HG03045 (cell line): ENCODE data around the gene SLC26A1.

ENCODE experiments used
- ATAC-seq: cut with Tn5 transposase; IDR thresholded peaks from one replicate; pipeline ENCODE4 v1.9.1; 2021; ENCODE audit warnings: mild to moderate bottlenecking, moderate library complexity; ENCODE audit not compliant: unreplicated experiment

Gene SLC26A1

DNA sequence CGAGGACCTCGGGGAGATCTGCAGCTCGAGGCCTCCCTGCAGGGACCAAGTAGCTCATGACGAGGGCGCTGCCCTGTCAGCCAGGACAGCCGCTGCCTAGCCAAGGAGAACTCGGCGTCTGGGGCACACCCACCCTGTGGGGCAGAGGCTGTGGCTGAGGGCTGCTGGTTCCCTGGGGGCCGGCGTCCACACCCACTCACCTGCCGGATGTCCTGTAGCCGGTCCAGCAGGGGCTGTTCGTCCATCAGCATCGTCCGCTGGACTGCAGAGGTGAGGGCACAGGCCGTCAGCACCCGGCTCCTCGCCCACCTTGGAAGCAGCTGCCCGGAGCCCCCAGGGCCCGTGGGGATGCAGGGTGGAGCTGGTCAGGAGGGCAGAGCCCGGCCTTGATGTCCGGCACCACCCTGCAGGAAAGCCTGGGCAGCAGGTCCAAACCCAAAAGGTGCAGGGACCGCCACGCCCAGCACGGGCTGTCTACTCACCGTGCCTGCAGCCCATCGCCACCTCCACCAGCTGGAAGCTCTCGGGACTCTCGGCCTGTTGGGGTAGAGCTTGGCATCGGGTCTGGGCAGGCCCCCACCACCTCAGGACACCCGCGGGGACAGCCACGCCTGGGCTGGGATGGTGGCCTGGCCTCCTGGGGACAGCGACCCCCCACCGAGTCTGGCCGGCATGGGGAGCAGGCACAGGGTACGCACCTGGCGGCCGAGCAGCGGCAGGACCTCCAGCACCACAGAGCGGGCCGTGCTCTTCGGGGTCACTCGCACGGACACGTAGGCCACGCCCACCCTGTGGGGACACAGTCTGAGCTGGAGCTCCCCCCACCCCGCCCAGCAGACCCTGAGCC, 26.7 kb downstream of the SLC26A1 start:
- no peak for ATAC-seq

DNA sequence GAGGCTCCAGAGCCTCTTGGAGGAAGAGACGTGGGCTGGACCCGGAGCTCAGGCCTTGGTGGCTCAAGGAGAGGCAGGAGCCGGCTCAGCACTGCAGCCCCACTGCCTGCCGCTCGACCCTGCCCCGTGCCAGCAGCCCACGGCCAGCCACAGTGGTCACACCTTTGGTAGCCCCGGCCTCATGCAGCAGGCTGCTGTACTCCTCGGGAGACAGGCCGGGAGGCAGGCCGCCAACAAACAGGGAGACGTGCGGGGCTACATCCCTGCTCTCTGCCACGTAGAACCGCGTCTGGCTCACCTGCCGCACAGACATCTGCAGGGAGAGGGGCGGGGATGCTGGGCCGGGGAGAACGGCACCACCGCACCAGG, 27.5 kb downstream of the SLC26A1 start:
- ATAC-seq: no peak

DNA sequence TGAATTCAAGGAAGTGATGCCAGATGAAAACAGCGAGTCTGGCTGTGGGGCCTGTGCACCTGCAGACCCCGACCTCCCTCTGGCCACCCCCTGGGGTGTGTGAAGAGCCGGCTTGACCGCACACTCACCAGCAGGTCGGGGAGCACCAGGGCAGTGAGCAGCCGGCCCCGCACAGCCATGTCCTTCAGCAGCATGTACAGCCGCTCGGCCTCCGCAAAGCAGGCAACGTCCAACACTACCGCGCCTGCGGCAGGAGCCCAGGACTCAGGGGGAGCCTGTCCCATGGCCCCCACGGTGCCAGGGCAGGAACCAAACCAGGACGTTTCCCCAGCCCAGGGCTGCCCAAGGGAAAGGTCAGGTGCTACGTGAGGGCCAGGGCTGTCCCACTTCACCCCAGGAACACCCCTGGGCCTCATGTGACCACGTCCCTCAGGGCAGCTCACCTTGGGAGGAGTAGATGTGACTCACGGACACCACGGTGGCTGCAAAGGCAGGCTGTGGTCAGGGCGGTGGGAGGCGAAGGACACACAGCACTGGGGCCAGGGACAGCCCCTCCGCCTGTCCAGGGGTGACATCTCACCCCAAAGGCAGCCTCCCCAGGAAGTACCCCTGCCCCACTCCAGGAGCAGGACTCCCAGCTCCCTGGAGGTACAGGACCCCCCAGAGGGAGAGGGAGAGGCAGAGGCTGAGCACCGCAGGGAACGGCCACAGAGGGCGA, 28.0 kb downstream of the SLC26A1 start:
- ATAC-seq: no peak

DNA sequence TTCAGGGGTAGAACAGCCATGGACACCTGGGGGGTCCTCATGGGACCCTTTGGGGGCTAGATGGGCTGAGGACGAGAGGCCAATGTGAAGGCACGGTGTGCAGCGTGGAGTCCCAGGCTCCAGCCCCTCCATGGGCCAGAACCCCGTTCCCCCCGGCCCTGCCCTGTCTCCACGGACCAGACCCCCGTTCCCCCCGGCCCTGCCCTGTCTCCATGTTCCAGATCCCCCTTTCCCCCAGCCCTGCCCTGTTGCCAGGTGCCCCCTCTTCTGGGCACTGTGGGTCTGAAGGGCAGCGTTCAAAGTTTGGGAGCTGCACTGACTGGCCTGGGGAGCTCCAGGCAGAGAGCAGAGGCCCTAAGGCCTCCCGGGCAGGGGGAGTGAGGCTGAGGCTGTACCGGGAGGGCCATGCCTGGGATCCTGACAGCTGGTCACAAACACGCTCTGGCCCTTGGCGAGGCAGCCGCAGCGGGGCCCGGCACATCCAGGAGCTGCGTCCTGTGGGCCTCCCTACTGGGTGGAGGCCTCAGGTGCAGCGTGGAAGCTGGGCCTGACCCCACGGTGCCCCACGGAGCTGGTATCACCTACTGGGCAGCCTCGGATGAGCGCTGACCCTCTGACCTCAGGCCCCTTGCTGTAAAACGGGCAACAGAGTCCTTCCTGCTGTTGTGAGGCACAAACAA, 28.7 kb downstream of the SLC26A1 start:
- ATAC-seq: no peak

DNA sequence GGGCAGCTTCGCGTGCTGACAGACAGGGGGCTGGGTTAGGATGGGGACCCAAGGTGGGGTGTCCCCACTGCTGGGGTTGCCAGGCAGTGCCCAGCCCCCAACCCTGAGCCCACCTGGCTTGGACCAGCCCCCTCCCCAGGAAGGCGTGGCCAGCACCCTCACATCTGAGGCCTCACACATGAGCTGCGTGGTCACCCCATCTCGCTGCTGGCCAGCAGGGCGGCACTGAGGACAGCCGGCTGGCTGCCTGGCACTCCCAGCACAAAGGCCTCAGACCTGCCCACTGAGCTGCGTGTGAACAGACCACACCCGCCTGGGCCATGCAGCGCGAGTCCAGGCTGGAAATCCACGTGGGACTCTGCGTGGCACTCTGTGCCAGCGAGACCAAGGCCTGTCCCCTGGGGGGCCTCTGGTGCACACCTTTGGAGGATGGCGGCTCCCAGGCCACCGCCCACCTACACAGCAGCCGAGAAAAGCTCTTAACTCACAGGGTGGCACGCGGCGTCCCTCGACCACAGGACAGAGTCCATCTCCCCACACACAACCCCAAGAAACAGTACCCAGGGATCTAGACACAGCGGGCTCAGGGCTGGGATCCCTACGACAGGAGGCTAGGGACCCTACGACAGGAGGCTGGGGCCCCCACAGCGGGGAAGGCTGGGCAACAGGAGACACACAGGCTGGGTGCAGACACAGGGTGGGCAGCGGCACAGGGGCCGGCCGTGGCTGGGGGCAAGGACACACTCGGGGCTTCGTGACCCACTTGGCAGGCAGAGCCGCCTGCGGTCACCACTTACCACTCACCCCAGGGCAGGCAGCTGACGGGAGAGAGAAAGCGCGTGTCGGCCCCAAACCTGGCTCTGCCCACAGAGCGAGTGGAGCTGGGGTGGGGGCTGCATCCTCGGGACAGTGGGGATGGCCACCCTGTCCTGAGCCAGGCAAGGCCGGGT, 29.7 kb downstream of the SLC26A1 start:
- no peak for ATAC-seq

DNA sequence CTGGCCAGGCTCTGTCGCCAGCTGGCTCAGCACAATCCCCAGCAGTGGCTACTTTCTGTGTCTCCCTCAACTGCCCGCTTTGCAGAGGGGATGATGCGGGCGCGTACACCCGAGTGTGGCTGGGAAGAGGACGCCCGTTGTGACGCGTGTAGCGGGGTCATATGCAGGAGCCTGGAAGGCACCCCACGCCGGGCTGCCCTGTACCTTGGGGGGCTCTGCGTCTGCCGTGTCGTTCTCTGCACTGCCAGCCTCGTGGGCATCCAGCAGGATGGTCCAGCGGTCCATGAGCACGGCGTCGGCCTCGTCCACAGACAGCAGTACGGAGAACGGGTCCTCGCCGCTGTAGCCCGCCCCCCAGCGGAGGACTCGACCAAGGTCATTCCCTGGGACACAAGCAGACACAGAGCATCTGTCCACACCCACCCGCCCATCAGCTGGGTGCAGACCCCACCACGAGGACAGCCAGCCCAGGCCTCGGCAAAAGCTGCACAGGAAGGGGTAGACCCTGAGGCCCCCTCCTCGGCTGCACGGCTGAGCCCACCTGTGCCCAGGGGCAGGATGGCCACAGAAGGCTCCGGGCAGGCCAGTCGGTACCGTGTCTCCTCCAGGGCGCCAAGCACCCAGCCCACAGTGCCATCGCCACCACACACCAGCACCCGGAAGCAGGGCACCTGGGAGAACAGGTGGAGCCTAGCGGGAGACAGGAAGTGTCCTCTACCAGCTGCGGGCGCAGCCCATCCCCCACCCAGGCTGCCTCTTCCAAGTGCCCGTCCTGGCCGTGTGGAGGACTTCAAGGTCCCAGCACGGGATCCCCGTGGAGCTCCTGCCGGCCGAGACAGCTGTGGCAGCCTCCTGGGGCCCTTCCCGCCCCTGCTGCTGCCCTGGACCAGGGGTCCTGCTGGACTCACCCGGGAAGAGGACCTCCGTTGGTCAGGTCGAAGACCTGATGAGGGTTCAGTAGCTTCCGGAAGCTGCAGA, 30.7 kb downstream of the SLC26A1 start:
- no peak for ATAC-seq

DNA sequence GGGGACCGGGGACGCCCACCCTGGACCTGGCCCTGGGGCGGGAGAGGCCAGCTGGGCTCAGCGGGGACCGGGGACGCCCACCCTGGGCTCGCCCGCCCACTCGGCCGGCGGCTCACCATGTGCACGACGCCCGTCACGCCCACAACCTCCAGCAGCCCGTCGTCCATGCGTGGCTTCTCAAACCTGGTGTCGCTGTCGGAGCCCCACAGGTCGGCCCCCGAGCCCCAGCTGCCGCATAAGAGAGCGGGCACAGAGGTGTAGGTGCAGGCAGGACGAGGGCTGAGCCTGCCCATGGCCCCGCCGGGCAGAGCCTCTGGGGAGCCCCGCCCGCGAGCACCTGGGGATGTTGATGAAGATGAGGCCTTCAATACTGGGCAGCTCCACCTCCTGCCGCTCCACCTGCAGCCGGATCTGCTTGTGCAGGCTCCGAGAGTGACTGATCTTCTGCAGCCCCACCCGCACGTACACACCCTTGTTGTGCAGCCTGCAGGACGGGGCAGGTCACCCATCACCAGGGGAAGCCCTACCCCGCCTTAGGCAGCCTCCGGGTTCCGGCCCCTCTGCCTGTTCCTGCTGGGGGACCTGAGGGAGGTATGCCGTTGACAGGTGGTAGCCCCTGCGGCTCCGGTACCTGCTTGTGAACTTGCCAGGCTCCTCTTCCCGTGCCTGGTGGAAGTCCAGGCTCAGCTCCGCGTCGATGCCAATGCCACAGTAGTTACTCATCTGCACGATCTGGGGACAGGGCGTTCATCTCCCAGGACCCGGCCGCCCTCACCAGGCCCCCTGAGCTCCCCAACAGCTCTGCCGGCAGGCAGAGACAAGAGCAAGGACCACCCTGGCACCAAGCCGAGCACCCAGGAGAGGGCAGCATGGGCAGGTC, 31.6 kb downstream of the SLC26A1 start:
- no peak for ATAC-seq

DNA sequence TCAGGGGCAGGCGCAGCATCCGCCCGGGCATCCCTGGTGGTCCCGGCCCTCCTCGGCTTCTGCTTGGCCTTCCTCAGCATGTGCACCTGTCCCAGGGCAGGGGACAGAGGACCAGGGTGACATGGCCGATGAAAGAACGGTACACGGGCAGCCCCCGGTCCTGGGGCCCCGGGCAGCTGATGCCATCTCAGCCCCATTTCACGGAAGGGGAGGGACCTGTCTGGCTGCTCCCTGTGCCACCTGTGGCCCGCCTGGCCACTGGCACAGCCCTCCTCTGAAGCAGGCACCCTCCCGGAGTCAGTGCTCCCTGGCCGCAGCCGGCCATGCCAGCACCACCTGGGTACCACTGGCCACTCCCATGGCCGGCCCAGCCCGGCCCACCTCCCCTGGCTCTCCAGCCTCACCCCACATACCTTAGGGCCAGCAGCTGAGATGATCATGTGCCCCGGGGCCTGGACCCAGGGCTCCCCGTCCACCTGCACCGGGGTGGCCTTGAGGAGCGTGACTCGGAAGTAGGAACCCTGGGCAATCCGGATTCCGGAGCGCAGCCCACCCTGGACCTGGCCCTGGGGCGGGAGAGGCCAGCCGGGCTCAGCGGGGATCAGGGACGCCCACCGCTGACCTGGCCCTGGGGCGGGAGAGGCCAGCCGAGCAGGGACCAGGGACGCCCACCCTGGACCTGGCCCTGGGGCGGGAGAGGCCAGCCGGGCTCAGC, 32.4 kb downstream of the SLC26A1 start:
- ATAC-seq: no peak

DNA sequence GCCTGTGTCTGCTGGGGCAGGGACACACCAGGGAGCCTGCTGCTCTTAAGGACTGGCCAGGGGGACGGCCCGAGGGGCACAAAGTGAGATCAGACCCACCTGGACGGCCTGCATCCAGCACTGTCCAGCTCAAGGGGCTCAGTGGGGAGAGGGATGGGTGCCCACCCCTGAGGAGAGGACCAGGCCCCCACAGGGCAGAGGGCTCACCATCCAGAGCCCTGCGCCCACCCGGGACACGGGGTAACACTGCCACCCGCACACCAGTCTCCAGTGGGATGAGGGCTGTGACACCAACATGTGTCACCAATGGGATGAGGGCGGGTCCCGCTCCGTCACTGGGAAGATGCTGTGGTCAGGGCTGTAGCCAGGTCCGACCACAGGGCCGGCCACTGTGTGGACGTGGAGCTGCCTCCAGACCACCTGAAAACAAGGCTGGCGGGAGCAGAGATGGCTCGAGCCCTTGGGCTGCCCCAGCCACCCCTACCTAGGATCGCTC, 33.0 kb downstream of the SLC26A1 start:
- ATAC-seq: no peak

DNA sequence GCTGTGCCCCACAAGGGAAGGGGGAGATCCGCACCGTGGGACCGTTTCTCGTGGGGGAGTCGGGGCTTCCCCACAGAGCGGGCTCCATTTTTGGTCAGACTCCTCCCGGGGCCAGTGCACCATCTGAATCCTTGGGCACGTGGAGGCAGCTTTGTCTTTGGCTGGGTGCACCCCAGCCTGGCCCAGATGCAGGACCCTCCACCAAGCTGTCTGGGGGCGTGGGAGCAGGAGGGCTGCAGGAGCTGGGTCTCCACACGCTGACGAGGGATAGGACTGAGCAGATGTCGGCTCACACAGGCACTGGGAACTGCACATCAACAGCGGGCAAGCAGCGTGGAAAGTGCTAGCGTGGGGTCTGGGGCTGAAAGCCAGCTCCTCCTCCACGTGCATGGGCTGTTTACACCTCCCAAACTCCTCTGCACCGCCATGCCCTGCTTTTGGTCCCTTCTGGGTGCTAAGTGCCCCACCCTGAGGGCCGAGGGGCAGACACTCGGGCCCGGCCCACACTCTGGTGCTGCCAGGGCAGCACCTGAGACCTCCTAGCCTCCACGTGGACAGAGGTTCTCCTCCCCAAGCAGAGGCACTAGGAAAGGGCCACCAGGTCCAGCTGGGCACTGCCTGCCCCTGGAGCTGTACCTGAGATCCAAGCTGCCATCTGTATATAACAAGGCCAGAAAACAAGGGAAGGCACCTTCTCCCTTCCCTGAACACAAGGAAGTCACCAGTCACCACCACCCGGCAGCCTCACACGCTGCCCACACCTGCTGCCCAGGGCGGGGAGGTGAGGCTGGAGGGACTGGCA, 33.7 kb downstream of the SLC26A1 start:
- ATAC-seq: no peak

DNA sequence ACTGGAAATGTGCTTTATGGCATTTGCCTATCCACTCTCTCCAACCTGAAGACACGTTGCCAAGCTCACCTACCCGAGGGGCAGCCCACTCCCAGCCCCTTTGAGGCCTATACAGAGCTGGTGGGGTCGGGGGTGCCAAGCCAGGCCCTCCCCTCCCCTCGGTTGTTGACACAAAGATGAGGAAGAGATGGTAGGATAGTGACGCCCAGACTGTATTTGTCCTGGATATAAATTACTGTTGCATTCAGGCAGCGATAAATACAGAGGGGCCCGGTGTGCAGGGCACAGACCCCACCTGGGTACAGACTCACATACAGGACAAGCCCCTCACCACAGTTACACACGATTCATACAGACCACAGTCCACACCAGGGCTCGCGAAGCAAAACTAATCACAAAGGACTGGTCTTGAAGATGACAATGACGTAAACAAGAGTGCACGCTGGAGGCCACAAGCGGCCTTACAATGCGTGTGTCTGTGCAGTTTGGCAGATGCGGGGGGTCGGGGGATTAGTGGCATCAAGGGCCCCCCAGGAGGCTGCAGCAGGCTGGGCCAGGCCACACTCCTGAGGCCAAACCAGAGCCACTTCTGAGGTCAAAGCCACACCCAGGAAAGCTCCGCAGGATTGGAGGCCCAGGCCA, 34.4 kb downstream of the SLC26A1 start:
- no peak for ATAC-seq

DNA sequence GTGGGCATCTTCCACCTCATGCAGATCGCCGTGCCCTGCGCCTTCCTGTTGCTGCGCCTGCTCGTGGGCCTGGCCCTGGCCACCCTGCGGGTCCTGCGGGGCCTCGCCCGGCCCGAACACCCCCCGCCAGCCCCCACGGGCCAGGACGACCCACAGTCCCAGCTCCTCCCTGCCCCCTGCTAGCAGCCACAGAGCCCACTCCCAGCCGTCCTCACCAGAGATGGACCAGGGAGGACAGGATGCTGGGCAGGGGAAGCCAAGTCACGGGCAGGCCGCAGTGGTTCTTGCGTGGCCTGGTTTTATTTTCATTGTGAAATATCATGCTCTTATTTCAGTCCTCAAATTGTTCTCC, 34.9 kb downstream of the SLC26A1 start:
- no peak for ATAC-seq

DNA sequence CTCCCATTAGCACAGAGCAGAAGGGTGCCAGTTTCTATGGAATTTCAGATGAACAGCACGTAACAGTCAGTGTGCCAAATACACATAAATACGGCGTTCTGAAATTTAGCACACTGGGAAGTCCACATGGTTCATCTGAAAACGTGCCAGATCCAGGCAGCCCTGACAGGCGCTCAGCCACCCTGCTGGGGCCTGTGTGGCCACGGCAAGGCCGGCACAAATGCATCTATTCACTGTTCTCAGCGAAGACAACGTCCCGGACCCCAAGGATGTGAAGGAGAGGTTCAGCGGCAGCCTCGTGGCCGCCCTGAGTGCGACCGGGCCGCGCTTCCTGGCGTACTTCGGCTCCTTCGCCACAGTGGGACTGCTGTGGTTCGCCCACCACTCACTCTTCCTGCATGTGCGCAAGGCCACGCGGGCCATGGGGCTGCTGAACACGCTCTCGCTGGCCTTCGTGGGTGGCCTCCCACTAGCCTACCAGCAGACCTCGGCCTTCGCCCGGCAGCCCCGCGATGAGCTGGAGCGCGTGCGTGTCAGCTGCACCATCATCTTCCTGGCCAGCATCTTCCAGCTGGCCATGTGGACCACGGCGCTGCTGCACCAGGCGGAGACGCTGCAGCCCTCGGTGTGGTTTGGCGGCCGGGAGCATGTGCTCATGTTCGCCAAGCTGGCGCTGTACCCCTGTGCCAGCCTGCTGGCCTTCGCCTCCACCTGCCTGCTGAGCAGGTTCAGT, 35.5 kb downstream of the SLC26A1 start:
- no peak for ATAC-seq

DNA sequence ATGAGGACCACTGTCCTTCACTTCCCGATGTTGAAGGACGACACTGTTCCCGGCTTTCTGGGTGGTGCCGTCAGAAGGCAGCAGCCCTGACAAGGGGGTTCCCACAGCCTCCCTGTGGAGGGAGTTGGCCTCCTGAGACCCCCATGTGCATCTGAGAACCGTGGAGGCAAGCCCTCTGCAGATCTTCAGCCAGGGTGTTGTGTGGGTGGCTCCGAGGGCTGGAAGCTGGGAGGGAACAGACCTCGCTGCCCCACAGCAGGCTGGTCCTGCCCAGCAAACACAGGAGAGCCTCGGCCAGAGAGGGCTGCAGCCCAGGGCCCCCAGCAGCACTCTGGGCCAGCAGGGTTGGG, 36.0 kb downstream of the SLC26A1 start:
- no peak for ATAC-seq

DNA sequence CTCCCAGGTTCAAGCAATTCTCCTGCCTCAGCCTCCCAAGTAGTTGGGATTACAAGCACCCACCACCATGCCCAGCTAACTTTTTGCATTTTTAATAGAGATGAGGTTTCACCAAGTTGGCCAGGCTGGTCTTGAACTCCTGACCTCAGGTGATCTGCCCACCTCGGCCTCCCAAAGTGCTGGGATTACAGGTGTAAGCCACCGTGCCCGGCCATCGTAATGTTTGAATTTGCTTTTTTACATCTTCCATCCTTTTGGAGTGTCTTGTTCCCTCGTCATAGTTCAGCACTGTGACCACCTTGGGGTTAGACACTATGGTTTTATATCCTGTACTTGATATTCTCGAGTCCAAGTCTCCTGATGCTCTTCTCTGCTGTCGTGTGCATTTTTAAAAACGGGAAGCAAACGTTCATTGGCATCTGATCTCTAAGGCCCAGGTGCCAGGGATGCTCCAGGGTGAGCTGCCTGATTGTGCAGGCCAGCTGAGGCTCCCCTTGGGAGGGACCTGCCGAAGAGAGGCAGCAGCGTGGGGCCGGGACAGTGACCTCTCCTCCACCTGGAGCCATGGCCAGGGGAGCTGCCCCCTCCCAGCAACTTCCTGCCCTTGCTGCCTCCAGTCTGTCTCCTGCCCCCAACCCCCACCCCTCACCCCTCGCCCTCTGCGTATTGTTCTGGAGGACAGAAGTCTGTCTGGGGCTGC, 36.5 kb downstream of the SLC26A1 start:
- ATAC-seq: no peak
